SK-N-SH (cell line): ENCODE results near the gene DDX46.

ENCODE experiments used
- CTCF ChIP-seq: fragments of 200-600 bp; sonication (generic); IDR thresholded peaks from 2 replicates; pipeline ENCODE4 v1.6.1; 2017; ENCODE audit warnings: antibody characterized with exemption, mild to moderate bottlenecking, moderate library complexity
- EP300 ChIP-seq, 2 experiments: IDR thresholded peaks; 2 replicates each; pipeline versions ENCODE4 v1.4.0 to v1.6.1; 2012; ENCODE audit warnings: borderline replicate concordance in 1 of 2, low read depth in 1 of 2, low read length in 1 of 2
- FOXM1 ChIP-seq: IDR thresholded peaks from 2 replicates; pipeline ENCODE4 v1.4.0; 2012; ENCODE audit warnings: low read depth, mild to moderate bottlenecking
- MAX ChIP-seq: IDR thresholded peaks from 2 replicates; pipeline ENCODE4 v1.4.0; 2012; ENCODE audit warnings: low read depth
- YY1 ChIP-seq: IDR thresholded peaks from 2 replicates; pipeline ENCODE4 v1.4.0; 2012; ENCODE audit warnings: low read depth, mild to moderate bottlenecking
- ZBTB33 ChIP-seq: IDR thresholded peaks from 2 replicates; pipeline ENCODE4 v1.4.0; 2012; ENCODE audit warnings: low read depth, borderline replicate concordance

- TF ChIP-seq FOXM1 (no peak), CTCF (no peak), MAX (no peak), EP300 (IDR thresholded peaks at IDR 0.05; ENCODE audit: borderline replicate concordance in 1 of 2, low read depth in 1 of 2, low read length in 1 of 2) (no peak), YY1 (no peak), ZBTB33 (no peak)
These were observed 60.9 kb downstream of the DDX46 start for GRCh38 chr5:134819407-134819963.
